Sigmoid colon (tissue), 4 donors: ENCODE data around the gene TMEM129.

Experiments
- POLR2A ChIP-seq, 2 donors: fragments of 450-650 bp; IDR thresholded peaks; one replicate each; pipeline ENCODE4 v1.6.1; 2016; ENCODE audit warnings: antibody characterized with exemption in 2 of 2, mild to moderate bottlenecking in 2 of 2, moderate library complexity in 2 of 2
- POLR2AphosphoS5 ChIP-seq, 4 donors: sonication (generic); formaldehyde crosslinking; IDR thresholded peaks; one replicate each; pipeline ENCODE4 v1.6.1; 2017; ENCODE audit warnings: antibody characterized with exemption in 4 of 4
- TF ChIP-seq, protein P1 (sequence below), 4 experiments: fragments of 450-650 bp in 3 of 4; fragments of 200-600 bp in 1 of 4; IDR thresholded peaks; one replicate each; pipeline ENCODE4 v1.5.1; 2016 to 2019; ENCODE audit warnings: antibody characterized with exemption in 4 of 4, mild to moderate bottlenecking in 3 of 4, moderate library complexity in 2 of 4

DNA sequence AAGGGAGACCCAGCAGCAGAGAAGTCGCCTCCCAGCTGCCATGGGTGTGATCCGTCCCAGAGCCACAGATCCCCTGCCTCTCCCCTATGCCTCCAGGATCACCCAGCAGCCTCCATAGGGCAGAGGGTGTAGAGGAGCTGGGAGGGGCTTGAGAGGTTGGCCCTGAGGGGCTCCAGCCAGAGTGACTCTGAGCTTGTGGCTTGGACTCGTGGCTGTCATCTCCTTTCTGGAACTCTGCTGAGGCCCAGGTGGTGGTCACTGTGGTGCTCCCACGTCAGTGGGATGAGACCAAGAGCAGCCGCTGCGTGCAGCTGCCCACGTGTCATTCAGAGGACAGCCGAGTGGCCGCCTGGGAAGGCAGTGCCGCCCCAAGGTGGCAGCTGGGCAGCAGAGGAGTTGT is 4.4 kb upstream of the TMEM129 start:
- TF ChIP-seq, protein P1, sequence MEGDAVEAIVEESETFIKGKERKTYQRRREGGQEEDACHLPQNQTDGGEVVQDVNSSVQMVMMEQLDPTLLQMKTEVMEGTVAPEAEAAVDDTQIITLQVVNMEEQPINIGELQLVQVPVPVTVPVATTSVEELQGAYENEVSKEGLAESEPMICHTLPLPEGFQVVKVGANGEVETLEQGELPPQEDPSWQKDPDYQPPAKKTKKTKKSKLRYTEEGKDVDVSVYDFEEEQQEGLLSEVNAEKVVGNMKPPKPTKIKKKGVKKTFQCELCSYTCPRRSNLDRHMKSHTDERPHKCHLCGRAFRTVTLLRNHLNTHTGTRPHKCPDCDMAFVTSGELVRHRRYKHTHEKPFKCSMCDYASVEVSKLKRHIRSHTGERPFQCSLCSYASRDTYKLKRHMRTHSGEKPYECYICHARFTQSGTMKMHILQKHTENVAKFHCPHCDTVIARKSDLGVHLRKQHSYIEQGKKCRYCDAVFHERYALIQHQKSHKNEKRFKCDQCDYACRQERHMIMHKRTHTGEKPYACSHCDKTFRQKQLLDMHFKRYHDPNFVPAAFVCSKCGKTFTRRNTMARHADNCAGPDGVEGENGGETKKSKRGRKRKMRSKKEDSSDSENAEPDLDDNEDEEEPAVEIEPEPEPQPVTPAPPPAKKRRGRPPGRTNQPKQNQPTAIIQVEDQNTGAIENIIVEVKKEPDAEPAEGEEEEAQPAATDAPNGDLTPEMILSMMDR (IDR thresholded peaks at IDR 0.05) = no peak
- TF ChIP-seq POLR2A (IDR thresholded peaks at IDR 0.05) (no peak), POLR2AphosphoS5 (IDR thresholded peaks at IDR 0.05) (no peak)
